Vagina (tissue), 2 donors: ENCODE measurements around the gene PAPPA.

ENCODE experiments used
- CTCF ChIP-seq, 3 experiments: fragments of 450-650 bp in 2 of 3; fragments of 200-600 bp in 1 of 3; sonication (generic) in 1 of 3; IDR thresholded peaks; one replicate each; pipeline ENCODE4 v1.5.1; 2017 to 2019; ENCODE audit warnings: antibody characterized with exemption in 3 of 3, mild to moderate bottlenecking in 2 of 3, moderate library complexity in 2 of 3
- POLR2A ChIP-seq, 2 donors: fragments of 450-650 bp; IDR thresholded peaks; one replicate each; pipeline ENCODE4 v1.6.1; 2017; ENCODE audit warnings: antibody characterized with exemption in 2 of 2, mild to moderate bottlenecking in 2 of 2, moderate library complexity in 2 of 2
- POLR2AphosphoS5 ChIP-seq, 2 donors: sonication (generic); formaldehyde crosslinking; IDR thresholded peaks; one replicate each; pipeline ENCODE4 v1.9.0; 2017; ENCODE audit warnings: antibody characterized with exemption in 2 of 2, mild to moderate bottlenecking in 2 of 2, low read depth in 1 of 2; ENCODE audit not compliant: insufficient read depth in 1 of 2

- TF ChIP-seq CTCF (IDR thresholded peaks at IDR 0.05) = no peak
- TF ChIP-seq POLR2AphosphoS5 (IDR thresholded peaks at IDR 0.05; ENCODE audit: insufficient read depth in 1 of 2, low read depth in 1 of 2) = no peak
- no peak for TF ChIP-seq POLR2A (IDR thresholded peaks at IDR 0.05)
Observed at GRCh38 chr9:116278326-116278725, 124.7 kb downstream of the PAPPA start.
